Choroid plexus epithelial cell (primary cell): ENCODE data around the gene TAC4.
"Not testable (repeated sequence)": the region's sequence is repeated elsewhere in the genome, so short reads cannot be mapped to it uniquely, and the experiment has no call there.

Experiments
- DNase-seq: peaks from one replicate; pipeline ENCODE4 v3.0.0-alpha.2; 2010; ENCODE audit warnings: low read depth
- H3K4me3 ChIP-seq: 2 replicates; pipeline ENCODE4 v1.5.1; 2011; ENCODE audit warnings: low read depth, mild to moderate bottlenecking, control low read depth, low read length, moderate library complexity
- TF ChIP-seq, protein P1 (sequence below): conservative IDR thresholded peaks from 2 replicates; pipeline ENCODE4 v1.5.1; 2011; ENCODE audit warnings: low read depth, mild to moderate bottlenecking, control low read depth, inconsistent platforms, low read length, moderate library complexity

Gene TAC4

DNA sequence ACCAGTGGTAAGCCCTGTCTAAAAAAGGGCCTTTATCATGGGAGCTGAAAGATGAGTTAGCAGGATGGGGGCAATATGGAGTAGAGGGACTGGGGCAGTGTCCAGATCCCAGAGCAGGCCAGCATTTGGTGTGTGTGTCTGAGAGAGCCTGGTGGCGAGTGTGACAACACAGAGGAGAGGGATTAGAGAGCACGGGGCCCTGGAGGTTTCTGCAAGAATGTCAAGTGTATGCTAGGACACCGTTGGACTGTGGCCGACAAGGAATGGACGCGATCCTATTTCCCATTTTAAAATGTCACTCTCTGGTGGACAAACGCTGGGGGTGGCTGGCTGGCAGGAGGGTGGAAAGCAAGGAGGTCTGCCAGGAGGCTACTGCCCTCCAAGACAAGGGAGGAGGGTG is 12.4 kb downstream of the TAC4 start:
- no peak overlapping the region for H3K4me3 ChIP-seq
- TF ChIP-seq, protein P1, sequence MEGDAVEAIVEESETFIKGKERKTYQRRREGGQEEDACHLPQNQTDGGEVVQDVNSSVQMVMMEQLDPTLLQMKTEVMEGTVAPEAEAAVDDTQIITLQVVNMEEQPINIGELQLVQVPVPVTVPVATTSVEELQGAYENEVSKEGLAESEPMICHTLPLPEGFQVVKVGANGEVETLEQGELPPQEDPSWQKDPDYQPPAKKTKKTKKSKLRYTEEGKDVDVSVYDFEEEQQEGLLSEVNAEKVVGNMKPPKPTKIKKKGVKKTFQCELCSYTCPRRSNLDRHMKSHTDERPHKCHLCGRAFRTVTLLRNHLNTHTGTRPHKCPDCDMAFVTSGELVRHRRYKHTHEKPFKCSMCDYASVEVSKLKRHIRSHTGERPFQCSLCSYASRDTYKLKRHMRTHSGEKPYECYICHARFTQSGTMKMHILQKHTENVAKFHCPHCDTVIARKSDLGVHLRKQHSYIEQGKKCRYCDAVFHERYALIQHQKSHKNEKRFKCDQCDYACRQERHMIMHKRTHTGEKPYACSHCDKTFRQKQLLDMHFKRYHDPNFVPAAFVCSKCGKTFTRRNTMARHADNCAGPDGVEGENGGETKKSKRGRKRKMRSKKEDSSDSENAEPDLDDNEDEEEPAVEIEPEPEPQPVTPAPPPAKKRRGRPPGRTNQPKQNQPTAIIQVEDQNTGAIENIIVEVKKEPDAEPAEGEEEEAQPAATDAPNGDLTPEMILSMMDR = no peak
- DNase-seq = no peak

DNA sequence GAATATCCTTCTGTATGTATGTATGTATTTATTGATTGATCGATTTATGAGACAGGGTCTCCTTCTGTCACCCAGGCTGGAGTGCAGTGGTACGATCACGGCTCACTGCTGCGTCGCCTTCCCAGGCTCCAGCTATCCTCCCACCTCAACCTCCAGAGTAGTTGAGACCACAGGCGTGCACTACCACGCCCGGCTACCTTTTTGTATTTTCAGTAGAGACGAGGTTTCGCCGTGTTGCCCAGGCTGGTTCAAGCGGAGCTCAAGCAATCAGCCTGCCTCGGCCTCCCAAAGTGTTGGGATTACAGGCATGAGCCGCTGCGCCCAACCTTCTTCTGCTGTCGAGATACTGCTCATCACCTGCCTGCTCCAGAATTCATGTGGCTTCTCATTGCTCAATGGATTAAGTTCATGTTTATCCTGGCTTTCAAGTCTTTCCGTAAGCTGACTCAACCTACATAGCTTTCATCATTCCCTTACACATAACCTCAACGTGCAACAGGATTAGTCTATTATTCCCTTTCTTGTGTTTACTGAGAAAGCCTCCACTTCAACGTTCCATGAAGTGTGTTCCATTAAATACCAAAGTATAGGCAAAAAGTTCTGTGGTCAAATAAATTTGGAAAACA is 13.6 kb downstream of the TAC4 start:
- no peak overlapping the region for H3K4me3 ChIP-seq
- TF ChIP-seq, protein P1 = no peak
- DNase-seq = peak; percentile 55

- TF ChIP-seq, protein P1 = no peak
- DNase-seq = no peak
These were observed 14.8 kb downstream of the TAC4 start for GRCh38 chr17:49832840-49833599.

GRCh38 chr17:49830605-49831004 is 17.3 kb downstream of the TAC4 start:
- DNase-seq = peak; percentile 27
- no peak overlapping the region for H3K4me3 ChIP-seq
- TF ChIP-seq, protein P1 = no peak

More at GRCh38 chr17:49832840-49833599, 14.8 kb downstream of the TAC4 start:
- H3K4me3 ChIP-seq = no peak overlapping the region

GRCh38 chr17:49829026-49829425 is 18.8 kb downstream of the TAC4 start:
- TF ChIP-seq, protein P1 = no peak
- H3K4me3 ChIP-seq = no peak overlapping the region
- DNase-seq = no peak

DNA sequence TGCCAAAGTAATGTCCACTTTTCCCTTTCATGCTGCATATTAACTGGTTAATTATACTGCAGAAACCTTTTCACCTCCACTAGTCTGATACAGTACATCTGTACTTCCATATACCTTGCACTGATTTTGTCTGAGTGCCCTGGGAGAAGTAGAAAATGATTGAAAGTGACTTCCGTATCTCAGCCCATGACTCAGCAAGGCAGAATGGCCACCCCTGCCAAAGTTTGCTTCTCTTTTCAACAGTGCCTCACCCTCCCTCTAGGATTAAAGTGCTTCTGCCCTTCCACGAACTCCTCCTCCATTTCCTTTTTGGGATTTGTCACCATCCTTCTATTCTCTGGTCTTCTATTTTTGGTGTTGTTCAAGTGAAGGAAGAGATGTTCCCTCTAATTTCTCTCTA is 19.5 kb downstream of the TAC4 start:
- H3K4me3 ChIP-seq, DNase-seq: not testable (repeated sequence)

DNA sequence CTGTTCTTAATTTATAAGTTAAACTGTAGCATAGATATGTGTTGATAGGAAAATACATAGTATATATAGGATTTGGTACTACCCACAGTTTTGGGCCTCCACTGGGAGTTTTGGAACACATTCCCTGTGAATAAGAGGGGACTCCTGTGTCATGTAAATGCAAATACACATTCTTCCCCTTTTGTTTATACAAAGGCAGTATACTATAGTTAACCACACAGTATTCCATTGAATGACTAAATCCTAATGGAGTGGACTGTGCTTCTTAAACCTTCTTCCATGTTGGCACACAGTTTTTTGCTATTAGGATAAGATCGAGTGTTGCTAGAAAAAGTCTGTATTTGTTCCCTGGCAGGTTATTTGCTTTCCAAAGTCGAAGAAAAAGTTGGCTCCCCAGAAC is 22.2 kb downstream of the TAC4 start:
- H3K4me3 ChIP-seq = no peak overlapping the region
- TF ChIP-seq, protein P1 = no peak
- no peak for DNase-seq
